K562 (cell line): ENCODE data around the gene DMWD. TPM values are rescaled to one million over a fixed set of nuclear protein-coding genes. Genes with fewer than 3 reads are reported as not detected.

Source experiments
- ATAC-seq: fragments of 200-7000 bp; cut with Tn5 transposase; 3 replicates; pipeline ENCODE4 v1.9.1; 2020; ENCODE audit warnings: moderate library complexity
- BruUV-seq: library from RNA; stranded (reverse); fragments of 400-500 nt; replicated peaks from 2 replicates; lab custom pipeline; 2021; lab: Mats Ljungman, UMichigan
- CTCF ChIA-PET: fragments of 300-600 bp; formaldehyde crosslinking; extraction: SDS; loops from one replicate; lab custom pipeline; 2021; ENCODE audit warnings: low intra/inter-chr PET ratio; lab: Yijun Ruan, JAX
- POLR2A ChIA-PET: fragments of 300-600, 350-650 bp; sonication (Branson Sonifier 250); formaldehyde crosslinking; extraction: SDS; loops from one replicate; lab custom pipeline; 2021; ENCODE audit warnings: antibody characterized with exemption, inconsistent platforms; lab: Yijun Ruan, JAX
- DNase-seq, 4 experiments: peaks; one replicate each; pipeline versions ENCODE4 v3.0.0 to v3.0.0-alpha.2; 2011 to 2018; ENCODE audit warnings: low spot score in 3 of 4, mixed read lengths in 3 of 4; ENCODE audit errors: extremely low read depth in 1 of 4
- FAIRE-seq: peaks from 2 replicates; lab custom pipeline; 2011; peaks lifted over from hg19 to GRCh38; lab: Jason Lieb, UNC
- H2AFZ ChIP-seq: 2 replicates; pipeline ENCODE4 v1.6.0; 2011; ENCODE audit warnings: low read depth, low read length, control low read depth, inconsistent platforms
- H3K27ac ChIP-seq: fragments of 200-600 bp; 3 replicates; pipeline ENCODE4 v1.8.0; 2011; ENCODE audit warnings: low read depth, mild to moderate bottlenecking, control low read depth, inconsistent platforms, low read length, moderate library complexity, mixed read lengths; ENCODE audit errors: extremely low read depth
- H3K27me3 ChIP-seq, 2 experiments: fragments of 300-600 bp in 1 of 2; 2 replicates in 1 of 2; 3 replicates in 1 of 2; pipeline versions ENCODE4 v1.6.0 to v1.8.0; 2011; ENCODE audit warnings: inconsistent platforms in 2 of 2, low read length in 2 of 2, mild to moderate bottlenecking in 1 of 2, mixed read lengths in 1 of 2, moderate library complexity in 1 of 2; ENCODE audit not compliant: control insufficient read depth in 2 of 2, insufficient read depth in 2 of 2
- H3K36me3 ChIP-seq: fragments of 300-600 bp; 3 replicates; pipeline ENCODE4 v1.8.0; 2011; ENCODE audit warnings: mild to moderate bottlenecking, low read length, inconsistent platforms; ENCODE audit not compliant: control insufficient read depth, insufficient read depth
- H3K4me1 ChIP-seq, 2 experiments: fragments of 200-600 bp in 1 of 2; replicated peaks in 1 of 2; 2 replicates in 1 of 2; 3 replicates in 1 of 2; pipeline versions ENCODE4 v1.5.1 to v1.8.0; 2011; ENCODE audit warnings: inconsistent platforms in 2 of 2, low read length in 2 of 2, mild to moderate bottlenecking in 1 of 2, mixed read lengths in 1 of 2, moderate library complexity in 1 of 2; ENCODE audit not compliant: control insufficient read depth in 2 of 2, insufficient read depth in 2 of 2
- H3K4me2 ChIP-seq: 2 replicates; pipeline ENCODE4 v1.6.1; 2011; ENCODE audit warnings: low read length, control low read depth, inconsistent platforms, mixed read lengths; ENCODE audit not compliant: insufficient read depth
- H3K4me3 ChIP-seq: fragments of 200-600 bp; sonication (generic), shearing (Covaris generic); 2 replicates; pipeline ENCODE4 v1.5.1; 2016; ENCODE audit warnings: control low read depth, inconsistent platforms
- H3K79me2 ChIP-seq: fragments of 200-600 bp; 3 replicates; pipeline ENCODE4 v1.8.0; 2011; ENCODE audit warnings: low read length, inconsistent platforms; ENCODE audit not compliant: control insufficient read depth, insufficient read depth
- H3K9ac ChIP-seq, 2 experiments: 2 replicates each; pipeline versions ENCODE4 v1.6.0 to v1.6.1; 2011; ENCODE audit warnings: low read depth in 2 of 2, low read length in 2 of 2, control low read depth in 1 of 2, inconsistent platforms in 1 of 2, mild to moderate bottlenecking in 1 of 2, mixed read lengths in 1 of 2; ENCODE audit not compliant: insufficient read depth in 1 of 2
- H3K9me1 ChIP-seq: one replicate; pipeline ENCODE4 v1.6.0; 2011; ENCODE audit warnings: inconsistent platforms, mild to moderate bottlenecking, low read length, moderate library complexity; ENCODE audit not compliant: control insufficient read depth, insufficient read depth
- H3K9me3 ChIP-seq: replicated peaks from 2 replicates; pipeline ENCODE4 v1.5.1; 2011; ENCODE audit warnings: low read depth, low read length, inconsistent platforms; ENCODE audit not compliant: control insufficient read depth, insufficient read depth
- H4K20me1 ChIP-seq: replicated peaks from 2 replicates; pipeline ENCODE4 v1.6.1; 2011; ENCODE audit warnings: low read length, inconsistent platforms, mixed read lengths; ENCODE audit not compliant: control insufficient read depth, insufficient read depth
- ARID3B ChIP-seq: fragments of 250-450 bp; sonication (Bioruptor Pico); IDR thresholded peaks from 2 replicates; pipeline ENCODE4 v1.4.0; 2020; ENCODE audit warnings: borderline replicate concordance
- HIVEP1 ChIP-seq: fragments of 250-450 bp; sonication (Bioruptor Pico); IDR thresholded peaks from 2 replicates; pipeline ENCODE4 v1.4.0; 2020; ENCODE audit warnings: mild to moderate bottlenecking
- RBFOX2 ChIP-seq: fragments of 200-400 bp; formaldehyde crosslinking; IDR thresholded peaks from 2 replicates; pipeline ENCODE4 v1.6.1; 2017; ENCODE audit warnings: low read depth, mild to moderate bottlenecking, low read length, moderate library complexity
- TAF7 ChIP-seq: fragments of 450-650 bp; IDR thresholded peaks from 2 replicates; pipeline ENCODE4 v1.6.1; 2016; ENCODE audit warnings: missing genetic modification characterization, missing compliant biosample characterization
- ZNF717 ChIP-seq: fragments of 250-450 bp; sonication (Bioruptor Pico); IDR thresholded peaks from 2 replicates; pipeline ENCODE4 v1.5.0; 2021
- WGBS: fragments of 100-300 bp; shearing (Covaris generic); methylation state at CpG from one replicate; pipeline ENCODE4 v1.1.6; 2016; ENCODE audit warnings: low coverage, mixed read lengths; ENCODE audit not compliant: insufficient coverage; ENCODE audit errors: missing lambda C conversion rate; 5-methylcytosine and 5-hydroxymethylcytosine counted together
- in situ Hi-C: fragments of 300-500 bp; cut with MboI; formaldehyde crosslinking; loops from 4 replicates; pipeline ENCODE4 v1.15.0; 2018; ENCODE audit warnings: inconsistent platforms, mixed read lengths
- intact Hi-C: fragments of 100-400 bp; cut with micrococcal nuclease; formaldehyde crosslinking; loops from 2 replicates; pipeline ENCODE4 v1.14.2; 2022
- polyA plus RNA-seq, 8 experiments: library from polyadenylated mRNA; depleted of rRNA in 4 of 8; stranded (reverse) in 5 of 8; unstranded in 3 of 8; fragments of >200 nt; fragmentation: Nextera tagmentation in 2 of 8; fragmentation: Illumina TruSeq in 1 of 8; extraction: Ambion mirVana in 2 of 8; extraction: Trizol in 1 of 8; gene quantifications; 2 replicates each; pipeline versions ENCODE4 v1.2.1 to v1.2.3, GENCODE V29; 2011 to 2014; ENCODE audit warnings: inconsistent platforms in 1 of 8, missing spikeins in 1 of 8
- total RNA-seq, 7 experiments: library from RNA; depleted of rRNA in 6 of 7; stranded (reverse); fragments of >200 nt in 6 of 7; fragmentation: Illumina TruSeq in 2 of 7; extraction: Trizol in 2 of 7; gene quantifications; 2 replicates each; pipeline versions ENCODE4 v1.2.1 to v1.2.3, GENCODE V29; 2011 to 2021; ENCODE audit warnings: low replicate concordance in 1 of 7
- TF ChIP-seq, protein P1 (sequence below), 3 experiments: IDR thresholded peaks in 2 of 3; conservative IDR thresholded peaks in 1 of 3; 2 replicates each; pipeline ENCODE4 v1.5.1; 2011 to 2012; ENCODE audit warnings: low read length in 3 of 3, mild to moderate bottlenecking in 3 of 3, control low read depth in 2 of 3, improper control_type of control experiment in 1 of 3, inconsistent platforms in 1 of 3, low read depth in 1 of 3, mixed read lengths in 1 of 3, moderate library complexity in 1 of 3; ENCODE audit not compliant: insufficient read depth in 2 of 3

The DMWD gene
- total and polyA plus RNA-seq, 9 of the 15 experiments (the other 6 are each of a cell fraction or from before 2014, with no cell fraction given): 4.7 to 54.6 (median 19.0) TPM

DNA sequence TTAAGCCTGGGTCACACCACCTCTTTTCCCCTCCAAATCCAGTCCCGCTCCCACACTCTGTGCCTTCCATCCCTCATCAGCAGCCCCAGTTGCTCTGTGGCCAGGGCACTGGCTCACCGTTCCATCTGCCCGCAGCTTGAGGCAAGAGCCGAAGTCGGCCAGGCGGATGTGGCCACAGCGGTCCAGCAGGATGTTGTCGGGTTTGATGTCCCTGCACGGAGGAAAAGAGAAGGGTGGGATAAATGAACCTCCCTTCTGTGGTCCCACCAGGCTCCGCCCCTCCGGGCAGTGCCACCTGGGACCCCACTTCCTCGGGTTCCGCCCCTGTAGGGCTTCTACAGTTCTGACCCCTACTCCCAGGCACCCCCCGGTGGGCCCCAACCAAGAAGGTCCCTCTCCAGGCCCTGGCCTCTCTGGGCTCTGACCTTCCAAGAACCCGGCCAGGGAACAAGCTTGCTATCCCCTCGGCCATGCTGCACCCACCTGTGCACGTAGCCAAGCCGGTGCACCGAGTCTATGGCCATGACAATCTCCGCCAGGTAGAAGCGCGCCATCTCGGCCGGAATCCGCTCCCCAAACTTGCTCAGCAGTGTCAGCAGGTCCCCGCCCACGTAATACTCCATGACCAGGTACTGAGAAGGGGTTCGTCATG lies 14.5 kb downstream of the DMWD start (continued):
- TF ChIP-seq ARID3B (CRISPR knock-in tag): no peak
- TF ChIP-seq RBFOX2: peak; percentile 41; the same call in 1 of the 2 replicates
- no peak for TF ChIP-seq HIVEP1

GRCh38 chr19:45777395-45777961 lies 15.2 kb downstream of the DMWD start:
- peaks cover 24% of the 10 kb centered on the region; the same call in 2 of the 3 replicates for H3K36me3 ChIP-seq
- H4K20me1 ChIP-seq: peaks cover 10% of the 10 kb centered on the region; the same call in 1 of the 2 replicates
- H3K27ac ChIP-seq: no peak overlapping the region
- H3K79me2 ChIP-seq: no peaks in the 10 kb centered on the region
- WGBS: 95% methylated on average over 32 of the region's 34 CpGs
- H3K27me3 ChIP-seq: no peaks in the 10 kb centered on the region
- no peak overlapping the region for H2AFZ ChIP-seq
- POLR2A ChIA-PET: no interaction called here
- ATAC-seq (no peak), FAIRE-seq (no peak), DNase-seq (no peak)
- no TSS peak for BruUV-seq
- peaks cover 16 to 57% of the 10 kb centered on the region in 2 experiments for H3K4me1 ChIP-seq
- CTCF ChIA-PET: no interaction called here
- H3K9me3 ChIP-seq: no peaks in the 10 kb centered on the region
- intact Hi-C loops: no loop called here
- peaks cover 5% of the 10 kb centered on the region for H3K9me1 ChIP-seq
- peak; percentile 58 for TF ChIP-seq RBFOX2
- TF ChIP-seq, protein P1, sequence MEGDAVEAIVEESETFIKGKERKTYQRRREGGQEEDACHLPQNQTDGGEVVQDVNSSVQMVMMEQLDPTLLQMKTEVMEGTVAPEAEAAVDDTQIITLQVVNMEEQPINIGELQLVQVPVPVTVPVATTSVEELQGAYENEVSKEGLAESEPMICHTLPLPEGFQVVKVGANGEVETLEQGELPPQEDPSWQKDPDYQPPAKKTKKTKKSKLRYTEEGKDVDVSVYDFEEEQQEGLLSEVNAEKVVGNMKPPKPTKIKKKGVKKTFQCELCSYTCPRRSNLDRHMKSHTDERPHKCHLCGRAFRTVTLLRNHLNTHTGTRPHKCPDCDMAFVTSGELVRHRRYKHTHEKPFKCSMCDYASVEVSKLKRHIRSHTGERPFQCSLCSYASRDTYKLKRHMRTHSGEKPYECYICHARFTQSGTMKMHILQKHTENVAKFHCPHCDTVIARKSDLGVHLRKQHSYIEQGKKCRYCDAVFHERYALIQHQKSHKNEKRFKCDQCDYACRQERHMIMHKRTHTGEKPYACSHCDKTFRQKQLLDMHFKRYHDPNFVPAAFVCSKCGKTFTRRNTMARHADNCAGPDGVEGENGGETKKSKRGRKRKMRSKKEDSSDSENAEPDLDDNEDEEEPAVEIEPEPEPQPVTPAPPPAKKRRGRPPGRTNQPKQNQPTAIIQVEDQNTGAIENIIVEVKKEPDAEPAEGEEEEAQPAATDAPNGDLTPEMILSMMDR (IDR thresholded peaks at IDR 0.05 in 2 of 3, conservative IDR thresholded peaks at IDR 0.05 in 1 of 3; ENCODE audit: insufficient read depth in 2 of 3, low read depth in 1 of 3, low read length in 3 of 3): no peak
- TF ChIP-seq ZNF717: no peak
- no peak for TF ChIP-seq TAF7
- H3K4me2 ChIP-seq: no peak overlapping the region
- no peak overlapping the region; a peak in 1 of 4 replicates for H3K9ac ChIP-seq
- in situ Hi-C loops: no loop called here
- no peak overlapping the region for H3K4me3 ChIP-seq
